SK-N-SH treated with all-trans-retinoic acid at 6 μM for 48 hours (cell line): ENCODE measurements around the gene ARHGAP26.

Source experiments
- ATAC-seq: fragments of 200-7000 bp; cut with Tn5 transposase; 3 replicates; pipeline ENCODE4 v1.9.1; 2020; ENCODE audit warnings: mild to moderate bottlenecking, moderate library complexity
- ARNTL ChIP-seq: fragments of 450-650 bp; formaldehyde crosslinking; IDR thresholded peaks from 2 replicates; pipeline ENCODE4 v1.5.0; 2020; ENCODE audit warnings: low read depth, mild to moderate bottlenecking, moderate library complexity, borderline replicate concordance
- BACH2 ChIP-seq: fragments of 250-450 bp; sonication (Bioruptor Pico); IDR thresholded peaks from 2 replicates; pipeline ENCODE4 v1.9.0; 2021; ENCODE audit warnings: mild to moderate bottlenecking, borderline replicate concordance
- CSDC2 ChIP-seq: fragments of 250-450 bp; sonication (Bioruptor Pico); IDR thresholded peaks from 2 replicates; pipeline ENCODE4 v1.5.0; 2020; ENCODE audit warnings: mild to moderate bottlenecking, moderate library complexity
- ESRRG ChIP-seq: fragments of 250-450 bp; sonication (Bioruptor Pico); IDR thresholded peaks from 2 replicates; pipeline ENCODE4 v1.6.1; 2021; ENCODE audit warnings: mild to moderate bottlenecking
- GLIS3 ChIP-seq: fragments of 250-450 bp; sonication (Bioruptor Pico); IDR thresholded peaks from 2 replicates; pipeline ENCODE4 v1.5.0; 2020; ENCODE audit warnings: mild to moderate bottlenecking, moderate library complexity
- ISL1 ChIP-seq: fragments of 250-450 bp; sonication (Bioruptor Pico); IDR thresholded peaks from 2 replicates; pipeline ENCODE4 v2.1.2; 2022; ENCODE audit warnings: mild to moderate bottlenecking, moderate library complexity
- OSR1 ChIP-seq: fragments of 250-450 bp; sonication (Bioruptor Pico); IDR thresholded peaks from 2 replicates; pipeline ENCODE4 v1.8.0; 2022; ENCODE audit warnings: moderate library complexity, mild to moderate bottlenecking, inconsistent platforms
- PATZ1 ChIP-seq: fragments of 250-450 bp; sonication (Bioruptor Pico); IDR thresholded peaks from 2 replicates; pipeline ENCODE4 v1.8.0; 2020; ENCODE audit warnings: mild to moderate bottlenecking, moderate library complexity, borderline replicate concordance
- PPARA ChIP-seq: fragments of 250-450 bp; sonication (Bioruptor Pico); IDR thresholded peaks from 2 replicates; pipeline ENCODE4 v1.5.0; 2020; ENCODE audit warnings: mild to moderate bottlenecking, borderline replicate concordance
- RARB ChIP-seq: fragments of 250-450 bp; sonication (Bioruptor Pico); IDR thresholded peaks from 2 replicates; pipeline ENCODE4 v1.8.0; 2021; ENCODE audit warnings: mild to moderate bottlenecking, moderate library complexity
- SNAI2 ChIP-seq: fragments of 250-450 bp; sonication (Bioruptor Pico); IDR thresholded peaks from 2 replicates; pipeline ENCODE4 v1.5.0; 2020; ENCODE audit warnings: mild to moderate bottlenecking, moderate library complexity
- TCF4 ChIP-seq: fragments of 250-450 bp; sonication (Bioruptor Pico); IDR thresholded peaks from 2 replicates; pipeline ENCODE4 v1.8.0; 2021; ENCODE audit warnings: mild to moderate bottlenecking, moderate library complexity, borderline replicate concordance
- TOX ChIP-seq: fragments of 250-450 bp; sonication (Bioruptor Pico); IDR thresholded peaks from 2 replicates; pipeline ENCODE4 v1.8.0; 2021; ENCODE audit warnings: mild to moderate bottlenecking, moderate library complexity, borderline replicate concordance
- ZC3H10 ChIP-seq: fragments of 250-450 bp; sonication (Bioruptor Pico); IDR thresholded peaks from 2 replicates; pipeline ENCODE4 v1.5.1; 2021; ENCODE audit warnings: mild to moderate bottlenecking, moderate library complexity
- ZFP3 ChIP-seq: fragments of 250-450 bp; sonication (Bioruptor Pico); IDR thresholded peaks from 2 replicates; pipeline ENCODE4 v1.5.0; 2020; ENCODE audit warnings: mild to moderate bottlenecking, moderate library complexity
- ZFP30 ChIP-seq: fragments of 450-650 bp; formaldehyde crosslinking; IDR thresholded peaks from 2 replicates; pipeline ENCODE4 v1.5.0; 2022; ENCODE audit warnings: mild to moderate bottlenecking, moderate library complexity
- ZNF565 ChIP-seq: fragments of 450-650 bp; formaldehyde crosslinking; conservative IDR thresholded peaks from 2 replicates; pipeline ENCODE4 v1.5.0; 2020; ENCODE audit warnings: low read depth, mild to moderate bottlenecking, moderate library complexity
- ZNF70 ChIP-seq: fragments of 450-650 bp; formaldehyde crosslinking; IDR thresholded peaks from 2 replicates; pipeline ENCODE4 v1.5.0; 2020; ENCODE audit warnings: mild to moderate bottlenecking, moderate library complexity
- ZNF8 ChIP-seq: fragments of 450-650 bp; formaldehyde crosslinking; IDR thresholded peaks from 2 replicates; pipeline ENCODE4 v1.5.0; 2020; ENCODE audit warnings: mild to moderate bottlenecking, moderate library complexity
- TF ChIP-seq, protein P1 (sequence below): fragments of 250-450 bp; sonication (Bioruptor Pico); IDR thresholded peaks from 2 replicates; pipeline ENCODE4 v1.5.1; 2021; ENCODE audit warnings: mild to moderate bottlenecking, moderate library complexity
- TF ChIP-seq, protein P2 (sequence below): fragments of 250-450 bp; sonication (Bioruptor Pico); IDR thresholded peaks from 2 replicates; pipeline ENCODE4 v1.8.0; 2021; ENCODE audit warnings: low read depth, mild to moderate bottlenecking, moderate library complexity, borderline replicate concordance
- TF ChIP-seq, protein P3 (sequence below): fragments of 250-450 bp; sonication (Bioruptor Pico); IDR thresholded peaks from 2 replicates; pipeline ENCODE4 v1.5.1; 2020; ENCODE audit warnings: low read depth, mild to moderate bottlenecking, moderate library complexity

Gene ARHGAP26

DNA sequence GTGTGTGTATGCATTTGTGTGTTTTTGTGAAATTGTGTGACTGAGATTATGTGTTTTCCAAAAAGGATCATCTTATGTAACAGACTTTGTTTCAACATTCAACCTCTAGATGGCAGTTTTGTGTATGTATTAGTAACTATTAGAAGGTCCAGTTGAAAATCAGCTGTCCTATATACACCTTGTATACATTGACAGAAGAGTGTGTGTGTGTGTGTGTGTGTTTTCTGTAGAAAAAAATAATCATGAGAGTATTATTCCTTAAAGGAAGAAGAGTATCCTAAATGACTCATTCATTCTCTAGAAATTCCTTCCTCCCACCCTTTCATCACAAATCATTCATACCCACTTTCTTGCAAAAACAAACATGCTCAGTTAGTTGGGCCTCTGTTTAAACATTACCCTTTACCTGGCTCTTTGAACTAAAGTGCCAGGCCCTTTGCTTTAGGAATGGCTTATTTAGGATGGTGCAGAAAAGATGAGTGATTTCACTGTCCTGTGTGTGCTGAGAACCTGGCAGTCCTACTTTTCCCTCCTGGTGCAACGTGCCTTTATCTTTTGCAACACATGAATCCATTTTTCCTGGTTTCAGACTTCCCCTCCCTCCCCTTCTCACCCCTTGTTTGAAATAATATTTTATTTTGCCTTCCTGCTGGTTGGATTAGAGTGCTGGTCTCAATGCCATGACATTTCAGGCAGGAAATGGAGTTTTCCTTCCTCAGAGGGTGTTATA is 152.2 kb downstream of the ARHGAP26 start:
- ATAC-seq: peak; percentile 68
- TF ChIP-seq ISL1 (CRISPR knock-in tag): no peak
- TF ChIP-seq ZFP3 (CRISPR knock-in tag): no peak
- TF ChIP-seq ZNF565 (CRISPR knock-in tag): no peak
- TF ChIP-seq OSR1 (CRISPR knock-in tag): no peak
- no peak for TF ChIP-seq PATZ1 (CRISPR knock-in tag)
- TF ChIP-seq GLIS3 (CRISPR knock-in tag): no peak
- TF ChIP-seq ZNF70 (CRISPR knock-in tag): no peak
- no peak for TF ChIP-seq ARNTL (CRISPR knock-in tag)
- TF ChIP-seq BACH2 (CRISPR knock-in tag): no peak
- TF ChIP-seq, protein P1, sequence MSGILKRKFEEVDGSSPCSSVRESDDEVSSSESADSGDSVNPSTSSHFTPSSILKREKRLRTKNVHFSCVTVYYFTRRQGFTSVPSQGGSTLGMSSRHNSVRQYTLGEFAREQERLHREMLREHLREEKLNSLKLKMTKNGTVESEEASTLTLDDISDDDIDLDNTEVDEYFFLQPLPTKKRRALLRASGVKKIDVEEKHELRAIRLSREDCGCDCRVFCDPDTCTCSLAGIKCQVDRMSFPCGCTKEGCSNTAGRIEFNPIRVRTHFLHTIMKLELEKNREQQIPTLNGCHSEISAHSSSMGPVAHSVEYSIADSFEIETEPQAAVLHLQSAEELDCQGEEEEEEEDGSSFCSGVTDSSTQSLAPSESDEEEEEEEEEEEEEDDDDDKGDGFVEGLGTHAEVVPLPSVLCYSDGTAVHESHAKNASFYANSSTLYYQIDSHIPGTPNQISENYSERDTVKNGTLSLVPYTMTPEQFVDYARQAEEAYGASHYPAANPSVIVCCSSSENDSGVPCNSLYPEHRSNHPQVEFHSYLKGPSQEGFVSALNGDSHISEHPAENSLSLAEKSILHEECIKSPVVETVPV: no peak

- ATAC-seq: no peak
These were observed 154.1 kb downstream of the ARHGAP26 start for GRCh38 chr5:142924135-142924883.

GRCh38 chr5:142925795-142926194 is 155.6 kb downstream of the ARHGAP26 start:
- no peak for TF ChIP-seq ZFP30
- TF ChIP-seq TCF4 (CRISPR knock-in tag): no peak
- no peak for TF ChIP-seq ISL1 (CRISPR knock-in tag)
- no peak for TF ChIP-seq TOX
- no peak for TF ChIP-seq ZNF565 (CRISPR knock-in tag)
- ATAC-seq: peak; percentile 65

More at GRCh38 chr5:142924135-142924883, 154.1 kb downstream of the ARHGAP26 start:
- TF ChIP-seq ISL1 (CRISPR knock-in tag): no peak
- no peak for TF ChIP-seq BACH2 (CRISPR knock-in tag)
- TF ChIP-seq, protein P1: no peak
- TF ChIP-seq GLIS3 (CRISPR knock-in tag): no peak
- no peak for TF ChIP-seq ZFP30
- no peak for TF ChIP-seq OSR1 (CRISPR knock-in tag)
- TF ChIP-seq ZNF8 (CRISPR knock-in tag): no peak
- TF ChIP-seq RARB (CRISPR knock-in tag): no peak
- no peak for TF ChIP-seq ZNF565 (CRISPR knock-in tag)
- no peak for TF ChIP-seq ESRRG (CRISPR knock-in tag)
- no peak for TF ChIP-seq CSDC2 (CRISPR knock-in tag)
- TF ChIP-seq, protein P2, sequence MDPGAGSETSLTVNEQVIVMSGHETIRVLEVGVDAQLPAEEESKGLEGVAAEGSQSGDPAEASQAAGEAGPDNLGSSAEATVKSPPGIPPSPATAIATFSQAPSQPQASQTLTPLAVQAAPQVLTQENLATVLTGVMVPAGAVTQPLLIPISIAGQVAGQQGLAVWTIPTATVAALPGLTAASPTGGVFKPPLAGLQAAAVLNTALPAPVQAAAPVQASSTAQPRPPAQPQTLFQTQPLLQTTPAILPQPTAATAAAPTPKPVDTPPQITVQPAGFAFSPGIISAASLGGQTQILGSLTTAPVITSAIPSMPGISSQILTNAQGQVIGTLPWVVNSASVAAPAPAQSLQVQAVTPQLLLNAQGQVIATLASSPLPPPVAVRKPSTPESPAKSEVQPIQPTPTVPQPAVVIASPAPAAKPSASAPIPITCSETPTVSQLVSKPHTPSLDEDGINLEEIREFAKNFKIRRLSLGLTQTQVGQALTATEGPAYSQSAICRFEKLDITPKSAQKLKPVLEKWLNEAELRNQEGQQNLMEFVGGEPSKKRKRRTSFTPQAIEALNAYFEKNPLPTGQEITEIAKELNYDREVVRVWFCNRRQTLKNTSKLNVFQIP (CRISPR knock-in tag): no peak
- no peak for TF ChIP-seq TOX

GRCh38 chr5:142926549-142926948 is 156.4 kb downstream of the ARHGAP26 start:
- ATAC-seq: no peak
- TF ChIP-seq RARB (CRISPR knock-in tag): no peak
- no peak for TF ChIP-seq SNAI2
- TF ChIP-seq ZFP30: no peak
- no peak for TF ChIP-seq TCF4 (CRISPR knock-in tag)
- TF ChIP-seq, protein P1: no peak
- TF ChIP-seq OSR1 (CRISPR knock-in tag): no peak
- no peak for TF ChIP-seq ZNF565 (CRISPR knock-in tag)
- TF ChIP-seq, protein P3, sequence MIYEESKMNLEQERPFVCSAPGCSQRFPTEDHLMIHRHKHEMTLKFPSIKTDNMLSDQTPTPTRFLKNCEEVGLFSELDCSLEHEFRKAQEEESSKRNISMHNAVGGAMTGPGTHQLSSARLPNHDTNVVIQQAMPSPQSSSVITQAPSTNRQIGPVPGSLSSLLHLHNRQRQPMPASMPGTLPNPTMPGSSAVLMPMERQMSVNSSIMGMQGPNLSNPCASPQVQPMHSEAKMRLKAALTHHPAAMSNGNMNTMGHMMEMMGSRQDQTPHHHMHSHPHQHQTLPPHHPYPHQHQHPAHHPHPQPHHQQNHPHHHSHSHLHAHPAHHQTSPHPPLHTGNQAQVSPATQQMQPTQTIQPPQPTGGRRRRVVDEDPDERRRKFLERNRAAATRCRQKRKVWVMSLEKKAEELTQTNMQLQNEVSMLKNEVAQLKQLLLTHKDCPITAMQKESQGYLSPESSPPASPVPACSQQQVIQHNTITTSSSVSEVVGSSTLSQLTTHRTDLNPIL: no peak
- TF ChIP-seq PPARA (CRISPR knock-in tag): no peak
- no peak for TF ChIP-seq ARNTL (CRISPR knock-in tag)
- no peak for TF ChIP-seq ZC3H10 (CRISPR knock-in tag)
